ENCODE results near the gene CPSF3.

The CPSF3 gene

DNA sequence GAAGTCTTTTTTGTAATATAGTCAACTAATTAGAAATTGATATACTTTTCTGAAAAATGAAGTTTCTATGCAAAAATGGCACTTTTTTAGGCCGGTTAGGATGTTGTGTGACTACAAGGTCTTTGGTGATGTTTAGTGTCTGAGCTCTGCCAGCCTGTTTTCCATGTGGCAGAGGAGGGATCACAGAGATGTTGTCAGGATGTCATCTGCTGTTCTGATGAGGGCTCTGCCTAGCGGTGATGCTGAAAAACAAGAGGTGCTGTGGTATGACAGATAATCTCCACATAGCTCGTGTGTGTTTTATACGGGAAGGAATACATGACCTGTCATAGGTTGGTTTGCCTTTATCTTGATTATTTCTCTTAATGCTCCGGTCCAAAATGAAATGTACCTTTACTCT is 38.9 kb downstream of the CPSF3 start:
- DNase-seq, result no peak
- peaks cover 19 to 29% of the 10 kb centered on the region in 2 experiments for H3K36me3 ChIP-seq (ENCODE audit: control insufficient read depth in 1 of 2, insufficient read depth in 2 of 2, low read length in 2 of 2)
- no peaks in the 10 kb centered on the region for H3K79me2 ChIP-seq (ENCODE audit: control insufficient read depth, insufficient read depth, low read length, poor library complexity)
- H3K4me2 ChIP-seq (ENCODE audit: low read length), result no peak overlapping the region
- no peak overlapping the region for H3K4me3 ChIP-seq (ENCODE audit: low read depth, low read length)
- no peak overlapping the region for H2BK12ac ChIP-seq (ENCODE audit: low read length)
- no peak overlapping the region for H3K23ac ChIP-seq (ENCODE audit: low read length)
- no peak overlapping the region for H3K9ac ChIP-seq (ENCODE audit: low read length)
- no peak overlapping the region for H2AFZ ChIP-seq (ENCODE audit: insufficient read depth, low read length, poor library complexity)
- no peaks in the 10 kb centered on the region for H3K27me3 ChIP-seq (ENCODE audit: insufficient read depth, low read length)
- no peak overlapping the region for H2BK120ac ChIP-seq (ENCODE audit: insufficient read depth, low read length, poor library complexity)
- no peaks in the 10 kb centered on the region for H3K4me1 ChIP-seq (ENCODE audit: control insufficient read depth in 1 of 2, insufficient read depth in 2 of 2, low read length in 2 of 2)
- H4K91ac ChIP-seq (ENCODE audit: low read depth, low read length), result no peak overlapping the region
- H4K12ac ChIP-seq (ENCODE audit: low read depth, low read length), result no peak overlapping the region
- no peak overlapping the region for H2AK5ac ChIP-seq (ENCODE audit: low read length)
- H4K8ac ChIP-seq (ENCODE audit: low read depth, low read length), result no peak overlapping the region
- H3K18ac ChIP-seq (ENCODE audit: low read length), result no peak overlapping the region
- no peak overlapping the region for H2BK5ac ChIP-seq (ENCODE audit: low read depth, low read length, poor library complexity)
- no peaks in the 10 kb centered on the region for H3K79me1 ChIP-seq (ENCODE audit: low read length)
- H3K14ac ChIP-seq (ENCODE audit: low read length), result no peak overlapping the region
- H3K9me3 ChIP-seq (ENCODE audit: insufficient read depth, low read depth, low read length), result peaks cover 3% of the 10 kb centered on the region
- no CpG with 5 or more reads among the region's 5 CpGs for WGBS (ENCODE audit: extremely low coverage, insufficient coverage, insufficient read length)
- H3K27ac ChIP-seq (ENCODE audit: low read depth, low read length), result no peak overlapping the region
- H3K4ac ChIP-seq (ENCODE audit: low read depth, low read length), result no peak overlapping the region

DNA sequence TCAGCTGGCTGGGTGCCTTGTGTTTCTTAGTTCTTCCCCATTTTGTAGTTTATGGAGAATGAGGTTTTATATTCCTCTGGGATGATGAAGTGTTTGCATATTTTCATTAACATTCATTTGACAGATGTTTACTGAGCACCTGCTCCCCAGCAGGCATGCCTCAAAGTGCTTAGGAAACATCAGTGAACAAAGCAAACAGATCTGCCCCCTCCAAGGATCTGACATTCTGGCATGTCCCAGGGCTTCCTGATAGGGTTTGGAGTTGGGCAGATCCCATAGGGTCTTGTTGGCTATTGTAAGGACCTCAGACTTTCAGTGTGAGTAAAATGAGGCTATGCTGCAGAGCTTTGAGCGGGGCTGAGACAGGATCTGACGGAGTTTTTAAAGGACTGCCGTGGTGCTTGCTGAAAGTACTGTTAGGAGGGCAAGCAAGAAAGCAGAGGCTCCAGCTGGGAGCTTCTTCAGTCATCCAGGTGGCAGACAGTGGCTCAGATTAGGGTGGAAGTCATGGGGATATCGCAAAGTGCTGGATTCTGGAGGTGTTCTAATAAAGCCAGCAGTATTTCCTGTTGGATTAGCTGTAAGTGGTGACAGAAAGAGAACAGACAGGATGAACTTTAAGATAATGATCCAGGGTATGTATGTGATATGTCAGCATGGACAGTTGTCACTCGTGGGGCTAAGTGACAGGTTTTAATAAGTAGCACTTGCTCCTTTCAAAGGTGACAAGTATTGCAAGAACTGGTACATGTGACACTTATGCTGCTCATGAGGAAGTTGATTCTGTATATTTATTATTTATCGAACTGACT is 39.6 kb downstream of the CPSF3 start:
- H3K4me2 ChIP-seq (ENCODE audit: low read length), result no peak overlapping the region
- no peak overlapping the region for H3K9ac ChIP-seq (ENCODE audit: low read length)
- H3K18ac ChIP-seq (ENCODE audit: low read length), result no peak overlapping the region
- H2AK5ac ChIP-seq (ENCODE audit: low read length), result no peak overlapping the region
- H3K9me3 ChIP-seq (ENCODE audit: insufficient read depth, low read depth, low read length), result peaks cover 3% of the 10 kb centered on the region
- H3K79me1 ChIP-seq (ENCODE audit: low read length), result no peaks in the 10 kb centered on the region
- H3K4me3 ChIP-seq (ENCODE audit: low read depth, low read length), result no peak overlapping the region
- no peak overlapping the region for H2BK120ac ChIP-seq (ENCODE audit: insufficient read depth, low read length, poor library complexity)
- no peak overlapping the region for H3K27ac ChIP-seq (ENCODE audit: low read depth, low read length)
- H2BK5ac ChIP-seq (ENCODE audit: low read depth, low read length, poor library complexity), result no peak overlapping the region
- H4K8ac ChIP-seq (ENCODE audit: low read depth, low read length), result no peak overlapping the region
- WGBS (ENCODE audit: extremely low coverage, insufficient coverage, insufficient read length), result no CpG with 5 or more reads among the region's 6 CpGs
- H3K36me3 ChIP-seq (ENCODE audit: control insufficient read depth in 1 of 2, insufficient read depth in 2 of 2, low read length in 2 of 2), result peaks cover 22 to 30% of the 10 kb centered on the region in 2 experiments
- H3K27me3 ChIP-seq (ENCODE audit: insufficient read depth, low read length), result no peaks in the 10 kb centered on the region
- no peaks in the 10 kb centered on the region for H3K79me2 ChIP-seq (ENCODE audit: control insufficient read depth, insufficient read depth, low read length, poor library complexity)
- H4K91ac ChIP-seq (ENCODE audit: low read depth, low read length), result no peak overlapping the region
- no peak overlapping the region for H2AFZ ChIP-seq (ENCODE audit: insufficient read depth, low read length, poor library complexity)
- no peak overlapping the region for H4K12ac ChIP-seq (ENCODE audit: low read depth, low read length)
- no peak overlapping the region for H3K23ac ChIP-seq (ENCODE audit: low read length)
- H3K4ac ChIP-seq (ENCODE audit: low read depth, low read length), result no peak overlapping the region
- H3K14ac ChIP-seq (ENCODE audit: low read length), result no peak overlapping the region
- no peak for DNase-seq
- H2BK12ac ChIP-seq (ENCODE audit: low read length), result no peak overlapping the region
- no peaks in the 10 kb centered on the region for H3K4me1 ChIP-seq (ENCODE audit: control insufficient read depth in 1 of 2, insufficient read depth in 2 of 2, low read length in 2 of 2)

GRCh38 chr2:9463698-9464034 is 40.2 kb downstream of the CPSF3 start:
- no peak overlapping the region for H3K4me3 ChIP-seq (ENCODE audit: low read depth, low read length)
- H2BK12ac ChIP-seq (ENCODE audit: low read length), result no peak overlapping the region
- H3K36me3 ChIP-seq (ENCODE audit: control insufficient read depth in 1 of 2, insufficient read depth in 2 of 2, low read length in 2 of 2), result peaks cover 21 to 28% of the 10 kb centered on the region in 2 experiments
- H3K27ac ChIP-seq (ENCODE audit: low read depth, low read length), result no peak overlapping the region
- H2BK5ac ChIP-seq (ENCODE audit: low read depth, low read length, poor library complexity), result no peak overlapping the region
- H3K4ac ChIP-seq (ENCODE audit: low read depth, low read length), result no peak overlapping the region
- no peak overlapping the region for H2AFZ ChIP-seq (ENCODE audit: insufficient read depth, low read length, poor library complexity)
- no peak overlapping the region for H3K4me2 ChIP-seq (ENCODE audit: low read length)
- no peak overlapping the region for H3K14ac ChIP-seq (ENCODE audit: low read length)
- H4K12ac ChIP-seq (ENCODE audit: low read depth, low read length), result no peak overlapping the region
- WGBS (ENCODE audit: extremely low coverage, insufficient coverage, insufficient read length), result no CpG with 5 or more reads among the region's 7 CpGs
- H3K79me1 ChIP-seq (ENCODE audit: low read length), result no peaks in the 10 kb centered on the region
- peaks cover 3% of the 10 kb centered on the region for H3K9me3 ChIP-seq (ENCODE audit: insufficient read depth, low read depth, low read length)
- no peak for DNase-seq
- no peak overlapping the region for H2BK120ac ChIP-seq (ENCODE audit: insufficient read depth, low read length, poor library complexity)
- no peak overlapping the region for H4K91ac ChIP-seq (ENCODE audit: low read depth, low read length)
- H3K23ac ChIP-seq (ENCODE audit: low read length), result no peak overlapping the region
- H3K27me3 ChIP-seq (ENCODE audit: insufficient read depth, low read length), result no peaks in the 10 kb centered on the region
- no peaks in the 10 kb centered on the region for H3K79me2 ChIP-seq (ENCODE audit: control insufficient read depth, insufficient read depth, low read length, poor library complexity)
- no peak overlapping the region for H2AK5ac ChIP-seq (ENCODE audit: low read length)
- no peak overlapping the region for H3K18ac ChIP-seq (ENCODE audit: low read length)
- no peak overlapping the region for H4K8ac ChIP-seq (ENCODE audit: low read depth, low read length)
- no peak overlapping the region for H3K9ac ChIP-seq (ENCODE audit: low read length)
- H3K4me1 ChIP-seq (ENCODE audit: control insufficient read depth in 1 of 2, insufficient read depth in 2 of 2, low read length in 2 of 2), result no peaks in the 10 kb centered on the region

DNA sequence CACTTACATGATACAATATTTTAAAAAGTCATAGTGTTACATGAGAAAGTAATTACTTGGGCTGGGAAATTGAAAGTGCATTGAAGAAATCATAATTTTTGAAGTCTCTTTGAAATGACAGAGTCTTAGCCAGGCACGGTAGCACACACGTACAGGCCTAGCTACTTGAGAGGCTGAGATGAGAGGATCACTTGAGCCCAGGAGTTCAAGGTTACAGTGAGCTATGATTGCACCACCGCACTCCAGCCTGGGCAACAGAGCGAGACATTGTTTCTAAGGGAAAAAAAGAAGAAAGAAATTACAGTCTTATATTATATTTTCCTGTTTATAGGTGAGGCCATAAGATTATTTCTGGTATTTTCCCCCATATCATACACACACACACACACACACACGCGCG is 41.7 kb downstream of the CPSF3 start:
- Histone ChIP-seq H3K79me1 (ENCODE audit: low read length) (no peaks in the 10 kb centered on the region), H2BK5ac (ENCODE audit: low read depth, low read length, poor library complexity) (no peak overlapping the region), H4K8ac (ENCODE audit: low read depth, low read length) (no peak overlapping the region), H3K4ac (ENCODE audit: low read depth, low read length) (no peak overlapping the region), H3K4me2 (ENCODE audit: low read length) (no peak overlapping the region), H4K91ac (ENCODE audit: low read depth, low read length) (no peak overlapping the region), H3K23ac (ENCODE audit: low read length) (no peak overlapping the region), H3K36me3 (ENCODE audit: control insufficient read depth in 1 of 2, insufficient read depth in 2 of 2, low read length in 2 of 2) (peaks cover 28 to 31% of the 10 kb centered on the region in 2 experiments), H3K4me1 (ENCODE audit: control insufficient read depth in 1 of 2, insufficient read depth in 2 of 2, low read length in 2 of 2) (no peaks in the 10 kb centered on the region), H2BK120ac (ENCODE audit: insufficient read depth, low read length, poor library complexity) (no peak overlapping the region), H3K79me2 (ENCODE audit: control insufficient read depth, insufficient read depth, low read length, poor library complexity) (no peaks in the 10 kb centered on the region), H2AK5ac (ENCODE audit: low read length) (no peak overlapping the region), H3K18ac (ENCODE audit: low read length) (no peak overlapping the region), H3K14ac (ENCODE audit: low read length) (no peak overlapping the region), H2BK12ac (ENCODE audit: low read length) (no peak overlapping the region), H3K27ac (ENCODE audit: low read depth, low read length) (no peak overlapping the region), H3K9me3 (ENCODE audit: insufficient read depth, low read depth, low read length) (peaks cover 3% of the 10 kb centered on the region), H3K4me3 (ENCODE audit: low read depth, low read length) (no peak overlapping the region), H2AFZ (ENCODE audit: insufficient read depth, low read length, poor library complexity) (no peak overlapping the region), H4K12ac (ENCODE audit: low read depth, low read length) (no peak overlapping the region), H3K27me3 (ENCODE audit: insufficient read depth, low read length) (no peaks in the 10 kb centered on the region), H3K9ac (ENCODE audit: low read length) (no peak overlapping the region)
- WGBS (ENCODE audit: extremely low coverage, insufficient coverage, insufficient read length), result no CpG with 5 or more reads among the region's 7 CpGs
- DNase-seq, result no peak

Measured in trophoblast cell (in vitro differentiated cells and primary cell).